MM.1S (cell line): ENCODE measurements around the gene HKDC1.
A peak's percentile ranks its signal among the peaks of the same experiment; 100 is the strongest.

Source experiments
- DNase-seq: peaks from one replicate; pipeline ENCODE4 v3.0.0-alpha.2; 2015
- H2AFZ ChIP-seq: fragments of 300-600 bp; sonication (generic); 2 replicates; pipeline ENCODE4 v1.6.0; 2016; ENCODE audit warnings: antibody characterized with exemption, low read length
- H3F3A ChIP-seq: fragments of 300-600 bp; sonication (generic); 2 replicates; pipeline ENCODE4 v1.6.1; 2016; ENCODE audit warnings: mild to moderate bottlenecking, antibody characterized with exemption, low read length, moderate library complexity, mixed read lengths; ENCODE audit not compliant: insufficient read depth
- H3K27ac ChIP-seq: fragments of 300-600 bp; sonication (generic); 2 replicates; pipeline ENCODE4 v1.5.1; 2016; ENCODE audit warnings: mild to moderate bottlenecking, low read length
- H3K27me3 ChIP-seq: fragments of 300-600 bp; sonication (generic); replicated peaks from 2 replicates; pipeline ENCODE4 v1.6.0; 2016; ENCODE audit warnings: low read length; ENCODE audit not compliant: insufficient read depth
- H3K36me3 ChIP-seq: fragments of 300-600 bp; sonication (generic); replicated peaks from 2 replicates; pipeline ENCODE4 v1.6.1; 2016; ENCODE audit warnings: mild to moderate bottlenecking, low read length, mixed read lengths; ENCODE audit not compliant: insufficient read depth
- H3K4me1 ChIP-seq: fragments of 300-600 bp; sonication (generic); 2 replicates; pipeline ENCODE4 v1.6.1; 2016; ENCODE audit warnings: low read length, mixed read lengths
- H3K4me2 ChIP-seq: fragments of 300-600 bp; sonication (generic); 2 replicates; pipeline ENCODE4 v1.6.0; 2016; ENCODE audit warnings: low read depth, low read length
- H3K4me3 ChIP-seq: fragments of 300-600 bp; sonication (generic); 2 replicates; pipeline ENCODE4 v1.5.1; 2016; ENCODE audit warnings: low read length, mixed read lengths
- H3K79me2 ChIP-seq: fragments of 300-600 bp; sonication (generic); 2 replicates; pipeline ENCODE4 v1.6.1; 2016; ENCODE audit warnings: mixed run types, low read length, mixed read lengths
- H3K9ac ChIP-seq: fragments of 300-600 bp; sonication (generic); 2 replicates; pipeline ENCODE4 v1.6.1; 2016; ENCODE audit warnings: low read length, mixed read lengths
- H3K9me2 ChIP-seq: fragments of 300-600 bp; sonication (generic); replicated peaks from 2 replicates; pipeline ENCODE4 v1.6.1; 2016; ENCODE audit warnings: mild to moderate bottlenecking, low read length, mixed read lengths; ENCODE audit not compliant: insufficient read depth
- H3K9me3 ChIP-seq: fragments of 300-600 bp; sonication (generic); replicated peaks from 2 replicates; pipeline ENCODE4 v1.6.1; 2016; ENCODE audit warnings: mild to moderate bottlenecking, low read length, mixed read lengths; ENCODE audit not compliant: insufficient read depth
- H4K20me1 ChIP-seq: fragments of 300-600 bp; sonication (generic); 2 replicates; pipeline ENCODE4 v1.6.1; 2016; ENCODE audit warnings: mild to moderate bottlenecking, low read length, moderate library complexity, mixed read lengths; ENCODE audit not compliant: insufficient read depth
- CTCF ChIP-seq: fragments of 300-600 bp; sonication (generic); IDR thresholded peaks from 2 replicates; pipeline ENCODE4 v1.5.1; 2016; ENCODE audit warnings: antibody characterized with exemption, low read length, mixed read lengths
- EZH2 ChIP-seq: fragments of 300-600 bp; sonication (generic); optimal IDR thresholded peaks from 2 replicates; pipeline ENCODE3; 2017; ENCODE audit warnings: low read depth, mild to moderate bottlenecking, antibody characterized with exemption, low read length, mixed read lengths
- EZH2phosphoT487 ChIP-seq: fragments of 300-600 bp; sonication (generic); IDR thresholded peaks from 2 replicates; pipeline ENCODE4 v1.6.1; 2018; ENCODE audit warnings: antibody characterized with exemption, low read length

HKDC1 gene

GRCh38 chr10:69225681-69226080, 5.5 kb downstream of the HKDC1 start:
- H2AFZ ChIP-seq = no peak overlapping the region
- H3K4me1 ChIP-seq = peaks cover 47% of the 10 kb centered on the region
- no peak overlapping the region for H3K27ac ChIP-seq
- no peaks in the 10 kb centered on the region for H3K9me2 ChIP-seq
- no peaks in the 10 kb centered on the region for H3K9me3 ChIP-seq
- no peak overlapping the region for H3K4me2 ChIP-seq
- no peak for TF ChIP-seq EZH2
- no peak for TF ChIP-seq EZH2phosphoT487
- TF ChIP-seq CTCF = no peak
- no peaks in the 10 kb centered on the region for H4K20me1 ChIP-seq
- H3K27me3 ChIP-seq = no peaks in the 10 kb centered on the region
- H3K79me2 ChIP-seq = no peaks in the 10 kb centered on the region
- H3K9ac ChIP-seq = no peak overlapping the region
- no peak for DNase-seq
- H3K36me3 ChIP-seq = no peaks in the 10 kb centered on the region
- peaks cover 18% of the 10 kb centered on the region for H3F3A ChIP-seq
- H3K4me3 ChIP-seq = no peak overlapping the region

GRCh38 chr10:69226919-69227450, 6.9 kb downstream of the HKDC1 start:
- H3K27ac ChIP-seq = no peak overlapping the region
- H3K36me3 ChIP-seq = no peaks in the 10 kb centered on the region
- TF ChIP-seq EZH2 = no peak
- no peak for TF ChIP-seq EZH2phosphoT487
- TF ChIP-seq CTCF = no peak
- no peak overlapping the region for H2AFZ ChIP-seq
- DNase-seq = no peak
- no peak overlapping the region for H3K4me3 ChIP-seq
- no peak overlapping the region for H3K4me2 ChIP-seq
- H4K20me1 ChIP-seq = no peaks in the 10 kb centered on the region
- H3K79me2 ChIP-seq = no peaks in the 10 kb centered on the region
- H3K9me2 ChIP-seq = no peaks in the 10 kb centered on the region
- H3K9me3 ChIP-seq = no peaks in the 10 kb centered on the region
- H3K9ac ChIP-seq = no peak overlapping the region
- no peaks in the 10 kb centered on the region for H3K27me3 ChIP-seq
- peaks cover 18% of the 10 kb centered on the region for H3F3A ChIP-seq
- H3K4me1 ChIP-seq = peaks cover 40% of the 10 kb centered on the region

GRCh38 chr10:69228151-69228550, 8.0 kb downstream of the HKDC1 start:
- H3K79me2 ChIP-seq = no peaks in the 10 kb centered on the region
- no peak for DNase-seq
- no peak overlapping the region for H3K4me3 ChIP-seq
- H3K9me2 ChIP-seq = no peaks in the 10 kb centered on the region
- no peaks in the 10 kb centered on the region for H3K27me3 ChIP-seq
- H3K9ac ChIP-seq = no peak overlapping the region
- H3F3A ChIP-seq = peaks cover 8% of the 10 kb centered on the region
- H3K4me1 ChIP-seq = peaks cover 35% of the 10 kb centered on the region
- peak overlapping the region; percentile 66; the same call in 1 of the 2 replicates for H3K4me2 ChIP-seq
- no peaks in the 10 kb centered on the region for H4K20me1 ChIP-seq
- H2AFZ ChIP-seq = no peak overlapping the region
- no peaks in the 10 kb centered on the region for H3K9me3 ChIP-seq
- H3K27ac ChIP-seq = no peak overlapping the region
- H3K36me3 ChIP-seq = no peaks in the 10 kb centered on the region
- no peak for TF ChIP-seq CTCF
- no peak for TF ChIP-seq EZH2phosphoT487
- TF ChIP-seq EZH2 = no peak
